Measurements from ENCODE around the gene HJURP. TPM values are rescaled to one million over a fixed set of nuclear protein-coding genes. Genes with fewer than 3 reads are reported as not detected.

The HJURP gene
- total and polyA plus RNA-seq, 9 of the 15 experiments (the other 6 are each of a cell fraction or from before 2014, with no cell fraction given) = 13.8 to 102 (median 28.3) TPM

- in situ Hi-C loops (cut with MboI) = no loop called here
- TF ChIP-seq ATF3 (IDR thresholded peaks at IDR 0.05) (peak; percentile 39; the same call in 1 of the 2 replicates), ATF3 (CRISPR knock-in tag; conservative IDR thresholded peaks at IDR 0.05) (no peak), ZNF280B (CRISPR knock-in tag; IDR thresholded peaks at IDR 0.05) (no peak), MEF2A (IDR thresholded peaks at IDR 0.05; ENCODE audit: control insufficient read depth, low read depth, low read length) (peak; percentile 64; the same call in 1 of the 2 replicates), JUND (IDR thresholded peaks at IDR 0.05; ENCODE audit: borderline replicate concordance, low read depth, low read length) (peak; percentile 37; the same call in 1 of the 2 replicates), JUND (tag; IDR thresholded peaks at IDR 0.05; ENCODE audit: borderline replicate concordance, low read depth, low read length) (no peak)
- H3K4me3 ChIP-seq = no peak overlapping the region
- no peak overlapping the region for H3K27ac ChIP-seq (ENCODE audit: extremely low read depth, low read depth, low read length)
- WGBS (ENCODE audit: insufficient coverage, low coverage, missing lambda C conversion rate) = 1% methylated on average over 8 of the region's 9 CpGs
- H3K27me3 ChIP-seq (ENCODE audit: control insufficient read depth in 2 of 2, insufficient read depth in 2 of 2, low read length in 2 of 2) = peaks cover 0 to 6% of the 10 kb centered on the region in 2 experiments; a peak in 2 of 5 replicates
- no peaks in the 10 kb centered on the region; a peak in 1 of 5 replicates for H3K4me1 ChIP-seq (replicated peaks in 1 of 2; ENCODE audit: control insufficient read depth in 2 of 2, insufficient read depth in 2 of 2, low read length in 2 of 2)
- no peaks in the 10 kb centered on the region for H3K9me1 ChIP-seq (ENCODE audit: control insufficient read depth, insufficient read depth, low read length)
- FAIRE-seq = no peak
- H4K20me1 ChIP-seq (replicated peaks; ENCODE audit: control insufficient read depth, insufficient read depth, low read length) = no peaks in the 10 kb centered on the region
- CTCF ChIA-PET (ENCODE audit: low intra/inter-chr PET ratio) = no interaction called here
- intact Hi-C loops (cut with micrococcal nuclease) = no loop called here
- no peak overlapping the region for H3K4me2 ChIP-seq (ENCODE audit: insufficient read depth, low read length)
- DNase-seq (ENCODE audit: extremely low read depth in 1 of 4, low spot score in 3 of 4) = peak in 1 of 4 experiments; percentile 6
- no peaks in the 10 kb centered on the region for H3K36me3 ChIP-seq (ENCODE audit: control insufficient read depth, insufficient read depth, low read length)
- H2AFZ ChIP-seq (ENCODE audit: low read depth, low read length) = no peak overlapping the region
- no peaks in the 10 kb centered on the region for H3K79me2 ChIP-seq (ENCODE audit: control insufficient read depth, insufficient read depth, low read length)
- POLR2A ChIA-PET = no interaction called here
- no TSS peak for BruUV-seq (replicated peaks)
- no peak overlapping the region for H3K9ac ChIP-seq (ENCODE audit: insufficient read depth in 1 of 2, low read depth in 2 of 2, low read length in 2 of 2)
- ATAC-seq = no peak
- H3K9me3 ChIP-seq (replicated peaks; ENCODE audit: control insufficient read depth, insufficient read depth, low read depth, low read length) = no peaks in the 10 kb centered on the region
Measured at GRCh38 chr2:233801357-233802131, 52.8 kb downstream of the HJURP start.

Measured in K562 (cell line).